ENCODE measurements around the gene ZFYVE9. TPM values are rescaled to one million over a fixed set of nuclear protein-coding genes. Genes with fewer than 3 reads are reported as not detected.

ZFYVE9 gene
- total and polyA plus RNA-seq, 9 of the 15 experiments (the other 6 are each of a cell fraction or from before 2014, with no cell fraction given) = 0.52 to 14.4 (median 8.9) TPM

DNA sequence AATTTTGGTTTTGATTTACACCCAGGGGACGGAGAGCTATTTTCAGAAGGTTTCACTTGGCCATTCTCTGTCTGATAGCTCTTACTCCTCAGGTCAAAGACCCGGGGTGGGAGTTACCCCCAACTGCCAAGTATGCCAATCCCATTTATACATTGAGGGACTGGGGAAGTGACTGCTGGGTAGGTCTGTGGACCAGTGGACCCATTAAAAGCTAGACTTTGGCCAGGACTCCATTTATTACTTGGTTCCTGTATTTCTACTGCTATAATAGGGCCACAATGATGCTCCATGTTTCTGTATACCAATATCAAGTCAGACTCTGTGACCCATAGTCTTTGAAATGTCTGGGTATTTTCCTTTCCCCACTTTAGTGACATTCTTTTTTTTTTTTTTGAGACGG is 14.6 kb downstream of the ZFYVE9 start:
- no peak overlapping the region for H2AFZ ChIP-seq (ENCODE audit: low read depth, low read length)
- no peaks in the 10 kb centered on the region; a peak in 1 of 5 replicates for H3K4me1 ChIP-seq (replicated peaks in 1 of 2; ENCODE audit: control insufficient read depth in 2 of 2, insufficient read depth in 2 of 2, low read length in 2 of 2)
- H3K4me2 ChIP-seq (ENCODE audit: insufficient read depth, low read length) = no peak overlapping the region
- BruUV-seq (replicated peaks) = no TSS peak
- TF ChIP-seq HNRNPL (IDR thresholded peaks at IDR 0.05; ENCODE audit: low read depth, low read length) = no peak
- no peak for TF ChIP-seq ARNT (IDR thresholded peaks at IDR 0.05)
- no peak for TF ChIP-seq HDAC8 (tag; IDR thresholded peaks at IDR 0.05)
- TF ChIP-seq GTF2A2 (tag; IDR thresholded peaks at IDR 0.05) = no peak
- no peak for TF ChIP-seq LEF1 (IDR thresholded peaks at IDR 0.05)
- ATAC-seq (no peak), DNase-seq (ENCODE audit: extremely low read depth in 1 of 4, low spot score in 3 of 4) (no peak), FAIRE-seq (no peak)
- no peak overlapping the region for H3K9ac ChIP-seq (ENCODE audit: insufficient read depth in 1 of 2, low read depth in 2 of 2, low read length in 2 of 2)
- no peaks in the 10 kb centered on the region for H3K9me3 ChIP-seq (replicated peaks; ENCODE audit: control insufficient read depth, insufficient read depth, low read depth, low read length)
- POLR2A ChIA-PET = interaction anchor here (0.7 to 2.5 kb wide), 4 partner anchors 9 to 79 kb away, joined by 3 to 10 read pairs (median 3); no protein-coding TSS in a partner anchor
- no peak overlapping the region for H3K27ac ChIP-seq (ENCODE audit: extremely low read depth, low read depth, low read length)
- H3K4me3 ChIP-seq = no peak overlapping the region
- H3K9me1 ChIP-seq (ENCODE audit: control insufficient read depth, insufficient read depth, low read length) = no peaks in the 10 kb centered on the region
- WGBS (ENCODE audit: insufficient coverage, low coverage, missing lambda C conversion rate) = 16% methylated on average over 2 of the region's 3 CpGs
- H4K20me1 ChIP-seq (replicated peaks; ENCODE audit: control insufficient read depth, insufficient read depth, low read length) = 0 out of 2 replicates have a peak, but pooled peaks cover 4% of the 10 kb centered on the region
- H3K36me3 ChIP-seq (ENCODE audit: control insufficient read depth, insufficient read depth, low read length) = no peaks in the 10 kb centered on the region
- H3K27me3 ChIP-seq (ENCODE audit: control insufficient read depth in 2 of 2, insufficient read depth in 2 of 2, low read length in 2 of 2) = no peaks in the 10 kb centered on the region
- in situ Hi-C loops (cut with MboI) = no loop called here
- 0 out of 3 replicates have a peak, but pooled peaks cover 8% of the 10 kb centered on the region for H3K79me2 ChIP-seq (ENCODE audit: control insufficient read depth, insufficient read depth, low read length)
- intact Hi-C loops (cut with micrococcal nuclease) = no loop called here
- CTCF ChIA-PET (ENCODE audit: low intra/inter-chr PET ratio) = no interaction called here

DNA sequence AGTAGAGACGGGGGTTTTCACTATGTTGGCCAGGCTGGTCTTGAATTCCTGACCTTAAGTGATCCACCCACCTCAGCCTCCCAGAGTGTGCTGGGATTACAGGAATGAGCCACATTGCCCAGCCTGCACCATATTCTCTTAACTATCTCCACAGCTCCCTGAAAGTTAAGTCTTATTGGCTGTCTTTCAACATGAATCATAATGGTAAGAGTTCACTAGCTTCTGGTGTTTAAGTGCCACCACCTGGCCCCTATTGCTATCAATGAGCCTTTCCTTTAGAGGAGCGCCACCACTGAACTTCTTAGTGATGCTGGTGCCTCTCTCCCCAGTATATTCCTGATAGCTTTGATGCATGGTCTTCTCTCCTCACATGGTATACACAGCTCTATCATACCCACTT is 15.7 kb downstream of the ZFYVE9 start:
- Histone ChIP-seq H4K20me1 (replicated peaks; ENCODE audit: control insufficient read depth, insufficient read depth, low read length) (0 out of 2 replicates have a peak, but pooled peaks cover 4% of the 10 kb centered on the region), H3K9me3 (replicated peaks; ENCODE audit: control insufficient read depth, insufficient read depth, low read depth, low read length) (no peaks in the 10 kb centered on the region), H3K4me1 (replicated peaks in 1 of 2; ENCODE audit: control insufficient read depth in 2 of 2, insufficient read depth in 2 of 2, low read length in 2 of 2) (no peaks in the 10 kb centered on the region; a peak in 1 of 5 replicates), H3K36me3 (ENCODE audit: control insufficient read depth, insufficient read depth, low read length) (no peaks in the 10 kb centered on the region), H3K4me3 (no peak overlapping the region), H3K9me1 (ENCODE audit: control insufficient read depth, insufficient read depth, low read length) (no peaks in the 10 kb centered on the region), H3K9ac (ENCODE audit: insufficient read depth in 1 of 2, low read depth in 2 of 2, low read length in 2 of 2) (no peak overlapping the region), H3K4me2 (ENCODE audit: insufficient read depth, low read length) (no peak overlapping the region), H3K79me2 (ENCODE audit: control insufficient read depth, insufficient read depth, low read length) (0 out of 3 replicates have a peak, but pooled peaks cover 8% of the 10 kb centered on the region), H3K27ac (ENCODE audit: extremely low read depth, low read depth, low read length) (no peak overlapping the region), H2AFZ (ENCODE audit: low read depth, low read length) (no peak overlapping the region), H3K27me3 (ENCODE audit: control insufficient read depth in 2 of 2, insufficient read depth in 2 of 2, low read length in 2 of 2) (no peaks in the 10 kb centered on the region)
- POLR2A ChIA-PET = no interaction called here
- ATAC-seq (no peak), DNase-seq (ENCODE audit: extremely low read depth in 1 of 4, low spot score in 3 of 4) (no peak), FAIRE-seq (no peak)
- 94% methylated on average over 2 of the region's 2 CpGs for WGBS (ENCODE audit: insufficient coverage, low coverage, missing lambda C conversion rate)
- intact Hi-C loops (cut with micrococcal nuclease) (no loop called here), in situ Hi-C loops (cut with MboI) (no loop called here)
- CTCF ChIA-PET (ENCODE audit: low intra/inter-chr PET ratio) = no interaction called here
- BruUV-seq (replicated peaks) = no TSS peak
- TF ChIP-seq, protein P1, sequence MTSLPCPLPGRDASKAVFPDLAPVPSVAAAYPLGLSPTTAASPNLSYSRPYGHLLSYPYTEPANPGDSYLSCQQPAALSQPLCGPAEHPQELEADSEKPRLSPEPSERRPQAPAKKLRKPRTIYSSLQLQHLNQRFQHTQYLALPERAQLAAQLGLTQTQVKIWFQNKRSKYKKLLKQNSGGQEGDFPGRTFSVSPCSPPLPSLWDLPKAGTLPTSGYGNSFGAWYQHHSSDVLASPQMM (CRISPR knock-in tag; IDR thresholded peaks at IDR 0.05) = no peak
- TF ChIP-seq, protein P2, sequence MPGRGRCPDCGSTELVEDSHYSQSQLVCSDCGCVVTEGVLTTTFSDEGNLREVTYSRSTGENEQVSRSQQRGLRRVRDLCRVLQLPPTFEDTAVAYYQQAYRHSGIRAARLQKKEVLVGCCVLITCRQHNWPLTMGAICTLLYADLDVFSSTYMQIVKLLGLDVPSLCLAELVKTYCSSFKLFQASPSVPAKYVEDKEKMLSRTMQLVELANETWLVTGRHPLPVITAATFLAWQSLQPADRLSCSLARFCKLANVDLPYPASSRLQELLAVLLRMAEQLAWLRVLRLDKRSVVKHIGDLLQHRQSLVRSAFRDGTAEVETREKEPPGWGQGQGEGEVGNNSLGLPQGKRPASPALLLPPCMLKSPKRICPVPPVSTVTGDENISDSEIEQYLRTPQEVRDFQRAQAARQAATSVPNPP (IDR thresholded peaks at IDR 0.05; ENCODE audit: borderline replicate concordance, insufficient read depth, insufficient read length) = no peak
- no peak for TF ChIP-seq HMG20B (CRISPR knock-in tag; IDR thresholded peaks at IDR 0.05)
- TF ChIP-seq MEF2D (tag; conservative IDR thresholded peaks at IDR 0.05; ENCODE audit: low read depth) = no peak
- no peak for TF ChIP-seq GABPB2 (CRISPR knock-in tag; conservative IDR thresholded peaks at IDR 0.05)
- TF ChIP-seq TAF7 (tag; IDR thresholded peaks at IDR 0.05) = no peak
- no peak for TF ChIP-seq NCOR1 (IDR thresholded peaks at IDR 0.05)
- no peak for TF ChIP-seq PHB (CRISPR knock-in tag; IDR thresholded peaks at IDR 0.05)
- TF ChIP-seq, protein P3, sequence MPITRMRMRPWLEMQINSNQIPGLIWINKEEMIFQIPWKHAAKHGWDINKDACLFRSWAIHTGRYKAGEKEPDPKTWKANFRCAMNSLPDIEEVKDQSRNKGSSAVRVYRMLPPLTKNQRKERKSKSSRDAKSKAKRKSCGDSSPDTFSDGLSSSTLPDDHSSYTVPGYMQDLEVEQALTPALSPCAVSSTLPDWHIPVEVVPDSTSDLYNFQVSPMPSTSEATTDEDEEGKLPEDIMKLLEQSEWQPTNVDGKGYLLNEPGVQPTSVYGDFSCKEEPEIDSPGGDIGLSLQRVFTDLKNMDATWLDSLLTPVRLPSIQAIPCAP (CRISPR knock-in tag; IDR thresholded peaks at IDR 0.05; ENCODE audit: borderline replicate concordance) = no peak
- no peak for TF ChIP-seq HOXB6 (CRISPR knock-in tag; IDR thresholded peaks at IDR 0.05; ENCODE audit: borderline replicate concordance)
- TF ChIP-seq MAFG (tag; conservative IDR thresholded peaks at IDR 0.05) = no peak
- no peak for TF ChIP-seq ZNF174 (CRISPR knock-in tag; IDR thresholded peaks at IDR 0.05)

All from K562 (cell line).